Measurements from ENCODE around the gene KIAA0586.

The KIAA0586 gene

DNA sequence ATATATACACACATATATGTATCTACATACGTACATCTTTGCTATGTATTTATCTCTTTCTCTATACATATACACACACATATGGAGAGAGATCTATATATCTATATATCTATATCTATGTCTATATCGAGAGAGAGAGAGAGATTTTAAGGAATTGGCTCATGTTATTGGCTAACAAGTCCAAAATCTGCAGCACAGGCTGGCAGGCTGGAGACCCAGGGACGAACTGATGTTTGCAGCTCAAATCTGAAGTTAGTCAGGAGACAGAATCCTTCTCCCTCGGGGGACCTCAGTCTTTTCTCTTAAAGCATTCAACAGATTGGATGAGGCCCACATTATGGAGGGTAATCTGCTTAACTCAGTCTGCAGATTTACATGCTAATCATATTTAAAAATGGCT is 169.5 kb downstream of the KIAA0586 start:
- no peak for DNase-seq (ENCODE audit: low read depth in 2 of 2)

DNA sequence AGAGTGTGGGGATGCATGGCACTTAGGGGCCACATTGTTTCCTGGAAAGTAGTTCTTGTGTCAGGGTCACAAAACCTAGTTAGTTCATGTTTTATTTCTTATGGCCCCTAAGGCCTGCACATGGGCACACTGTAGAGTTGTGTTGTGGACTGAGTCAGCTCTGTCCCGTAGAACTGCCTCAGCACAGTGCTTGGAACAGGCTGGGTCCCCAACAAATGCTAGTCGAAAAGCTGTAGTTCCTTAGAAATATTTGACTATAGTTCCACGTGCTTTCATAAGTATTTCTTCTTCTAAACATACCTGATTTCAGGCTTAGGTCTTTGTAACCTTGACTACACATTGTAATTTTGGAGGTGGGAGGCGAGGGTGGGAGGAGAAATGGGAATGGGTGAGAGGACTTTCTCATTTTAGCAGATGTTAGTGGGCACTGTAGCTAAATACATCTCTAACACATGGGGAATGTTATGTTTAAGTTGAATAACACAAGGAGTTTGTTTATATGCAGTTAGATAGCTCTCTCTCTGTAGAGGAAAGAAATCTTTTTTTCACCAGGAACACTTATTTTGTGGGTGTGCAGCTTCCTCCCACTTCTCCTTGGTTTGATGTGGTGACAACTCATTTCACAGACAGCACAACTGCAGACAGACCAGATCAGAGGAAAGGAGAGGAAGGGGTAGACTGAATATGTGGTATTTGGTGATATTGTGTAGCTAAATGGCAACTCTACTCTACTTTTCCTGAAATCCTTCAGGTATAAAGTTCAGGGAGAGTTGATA is 170.7 kb downstream of the KIAA0586 start:
- DNase-seq (ENCODE audit: low read depth in 2 of 2): no peak

DNA sequence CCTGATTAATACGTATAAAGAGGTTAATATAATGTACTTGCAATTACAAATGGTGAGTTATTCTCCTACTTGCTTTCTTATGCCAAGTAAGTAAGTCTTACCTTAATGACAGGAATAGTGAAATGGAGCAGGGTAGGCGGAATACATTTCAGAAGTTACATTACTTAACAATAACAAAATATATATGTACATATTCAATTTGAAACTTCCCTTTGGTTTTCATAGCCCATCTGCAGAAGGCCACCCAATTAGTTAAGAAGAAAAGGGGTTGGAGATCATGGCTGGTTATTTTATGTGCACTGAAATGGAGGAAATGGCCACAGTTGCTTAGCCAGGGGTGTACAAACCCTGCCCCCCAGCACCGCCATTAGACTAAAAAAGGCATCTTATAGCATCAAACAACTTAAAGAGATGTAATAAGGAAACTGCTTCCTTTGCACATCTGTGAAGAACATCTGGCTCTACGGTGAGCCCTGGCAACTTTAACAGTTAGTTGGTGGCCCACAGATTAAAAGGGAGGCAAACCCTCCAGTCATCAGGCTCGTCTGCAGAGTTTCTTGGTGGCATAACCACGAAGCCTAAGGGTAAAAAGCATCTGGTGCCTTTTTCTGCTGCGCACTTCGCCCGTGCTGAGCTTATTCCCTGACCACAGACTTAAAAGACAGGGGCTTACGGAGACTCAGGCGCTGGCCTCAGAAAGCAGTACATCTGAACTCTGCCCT is 171.4 kb downstream of the KIAA0586 start:
- DNase-seq (ENCODE audit: low read depth in 2 of 2): no peak

DNA sequence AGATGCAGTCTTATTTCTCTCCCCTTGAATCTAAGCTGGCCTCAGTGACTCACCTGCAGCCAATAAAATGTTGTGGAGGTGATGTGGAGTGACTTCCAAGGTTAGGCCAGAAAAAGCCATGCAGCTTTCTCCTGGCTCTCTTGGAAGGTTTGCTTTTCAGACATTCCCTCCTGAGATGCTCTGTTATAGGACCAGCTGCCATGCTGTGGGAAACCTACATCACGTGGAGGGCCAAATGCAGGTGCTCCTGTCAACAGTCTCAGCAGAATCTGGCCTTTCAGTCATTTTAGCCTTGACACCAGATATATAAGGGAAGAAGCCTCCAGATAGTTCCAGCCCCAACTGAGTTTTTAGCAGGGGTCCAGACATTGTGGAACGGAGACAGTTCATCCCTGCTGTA is 172.2 kb downstream of the KIAA0586 start:
- no peak for DNase-seq (ENCODE audit: low read depth in 2 of 2)
